Measurements from ENCODE around the gene OBP2B. TPM values are rescaled to one million over a fixed set of nuclear protein-coding genes. Genes with fewer than 3 reads are reported as not detected.
"Not testable (repeated sequence)": the region's sequence is repeated elsewhere in the genome, so short reads cannot be mapped to it uniquely, and the experiment has no call there.

The OBP2B gene
- total RNA-seq, 1 donor from 2014 or later: 0.30 TPM

GRCh38 chr9:133221177-133221809 lies 12.2 kb upstream of the OBP2B start:
- no peak for DNase-seq

GRCh38 chr9:133218049-133218975 lies 9.3 kb upstream of the OBP2B start:
- not testable (repeated sequence) for DNase-seq

GRCh38 chr9:133217333-133217988 lies 8.4 kb upstream of the OBP2B start:
- DNase-seq: not testable (repeated sequence)

- not testable (repeated sequence) for DNase-seq
Measured at GRCh38 chr9:133214276-133214675, 5.2 kb upstream of the OBP2B start.

GRCh38 chr9:133210609-133211008 lies 1.6 kb upstream of the OBP2B start:
- no peak for DNase-seq

- DNase-seq: no peak
Measured at GRCh38 chr9:133210202-133210532, 1.1 kb upstream of the OBP2B start.

GRCh38 chr9:133209327-133210201 lies 514 bp upstream of the OBP2B start:
- not testable (repeated sequence) for DNase-seq

- DNase-seq: not testable (repeated sequence)
Measured at GRCh38 chr9:133208171-133208879, 725 bp downstream of the OBP2B start.

- no peak for DNase-seq
Measured at GRCh38 chr9:133207540-133208170, 1.4 kb downstream of the OBP2B start.

GRCh38 chr9:133207021-133207531 lies 2.0 kb downstream of the OBP2B start:
- no peak for DNase-seq

- no peak for DNase-seq
Measured at GRCh38 chr9:133205996-133206931, 2.8 kb downstream of the OBP2B start.

- not testable (repeated sequence) for DNase-seq
Measured at GRCh38 chr9:133205481-133205887, 3.6 kb downstream of the OBP2B start.

- no peak for DNase-seq
Measured at GRCh38 chr9:133204993-133205336, 4.1 kb downstream of the OBP2B start.

- DNase-seq: no peak
Measured at GRCh38 chr9:133204335-133204992, 4.6 kb downstream of the OBP2B start.

- DNase-seq: no peak
Measured at GRCh38 chr9:133203506-133204075, 5.5 kb downstream of the OBP2B start.

- DNase-seq: no peak
Measured at GRCh38 chr9:133202688-133203453, 6.2 kb downstream of the OBP2B start.

GRCh38 chr9:133202145-133202513 lies 6.9 kb downstream of the OBP2B start:
- DNase-seq: no peak

All from skin of body (tissue), 2 donors.